ENCODE results near the gene PLPPR3.
"Not testable (repeated sequence)": the region's sequence is repeated elsewhere in the genome, so short reads cannot be mapped to it uniquely, and the experiment has no call there.

The PLPPR3 gene

DNA sequence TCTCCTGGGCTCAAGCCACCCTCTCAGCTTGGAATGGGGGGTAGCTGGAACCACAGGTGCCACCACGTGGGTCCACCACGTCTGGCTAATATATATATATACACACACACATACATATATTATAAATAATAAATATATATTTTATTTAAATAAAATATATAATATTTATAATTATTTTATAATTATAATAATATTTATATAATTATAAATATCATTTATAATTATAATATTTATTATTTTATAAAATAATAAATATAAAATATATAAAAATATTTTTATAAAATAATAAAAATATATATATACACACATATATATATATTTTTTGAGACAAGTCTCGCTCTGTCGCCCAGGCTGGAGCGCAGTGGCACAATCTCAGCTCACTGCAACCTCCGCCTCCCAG is 32.8 kb upstream of the PLPPR3 start:
- no peak for DNase-seq (ENCODE audit: low read depth in 2 of 2)

DNA sequence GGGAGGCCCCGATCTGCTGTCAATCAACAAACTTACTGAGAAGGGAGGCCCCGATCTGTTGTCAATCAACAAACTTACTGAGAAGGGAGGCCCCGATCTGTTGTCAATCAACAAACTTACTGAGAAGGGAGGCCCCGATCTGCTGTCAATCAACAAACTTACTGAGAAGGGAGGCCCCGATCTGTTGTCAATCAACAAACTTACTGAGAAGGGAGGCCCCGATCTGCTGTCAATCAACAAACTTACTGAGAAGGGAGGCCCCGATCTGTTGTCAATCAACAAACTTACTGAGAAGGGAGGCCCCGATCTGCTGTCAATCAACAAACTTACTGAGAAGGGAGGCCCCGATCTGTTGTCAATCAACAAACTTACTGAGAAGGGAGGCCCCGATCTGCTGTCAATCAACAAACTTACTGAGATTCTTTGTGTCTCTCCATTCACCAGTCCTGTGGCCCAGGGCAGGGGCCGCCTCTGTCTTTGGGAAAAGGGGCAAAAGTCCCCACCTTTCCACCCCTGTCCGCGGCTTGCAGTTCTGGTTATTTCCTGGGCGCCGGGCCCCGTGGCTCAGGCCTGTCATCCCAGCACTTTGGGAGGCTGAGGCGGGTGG is 32.0 kb upstream of the PLPPR3 start:
- DNase-seq (ENCODE audit: low read depth in 2 of 2): not testable (repeated sequence)

DNA sequence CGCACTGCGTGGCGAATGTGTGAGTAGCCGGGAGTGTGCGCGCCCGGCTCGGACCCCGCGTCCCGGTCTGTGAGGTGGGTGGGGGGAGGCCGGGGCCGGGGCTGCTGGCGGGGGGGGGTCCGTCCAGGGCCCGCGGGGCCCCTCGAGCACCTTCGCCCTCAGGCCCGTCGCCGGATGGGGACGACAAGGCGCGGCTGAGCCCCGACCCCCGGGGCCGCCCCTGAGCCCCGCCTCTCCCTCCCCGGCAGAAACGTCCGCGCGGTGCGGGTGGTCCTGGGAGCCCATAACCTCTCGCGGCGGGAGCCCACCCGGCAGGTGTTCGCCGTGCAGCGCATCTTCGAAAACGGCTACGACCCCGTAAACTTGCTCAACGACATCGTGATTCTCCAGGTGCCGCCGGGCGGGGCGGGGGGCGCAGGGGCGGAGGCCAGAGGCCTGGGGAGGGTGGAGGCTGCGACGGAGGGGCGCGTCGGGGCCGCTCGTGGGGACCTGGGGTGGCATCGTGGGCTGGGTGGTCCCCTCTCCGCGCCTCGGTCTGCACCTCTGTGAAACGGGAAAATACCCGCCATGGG is 31.3 kb upstream of the PLPPR3 start:
- DNase-seq (ENCODE audit: low read depth in 2 of 2): no peak

DNA sequence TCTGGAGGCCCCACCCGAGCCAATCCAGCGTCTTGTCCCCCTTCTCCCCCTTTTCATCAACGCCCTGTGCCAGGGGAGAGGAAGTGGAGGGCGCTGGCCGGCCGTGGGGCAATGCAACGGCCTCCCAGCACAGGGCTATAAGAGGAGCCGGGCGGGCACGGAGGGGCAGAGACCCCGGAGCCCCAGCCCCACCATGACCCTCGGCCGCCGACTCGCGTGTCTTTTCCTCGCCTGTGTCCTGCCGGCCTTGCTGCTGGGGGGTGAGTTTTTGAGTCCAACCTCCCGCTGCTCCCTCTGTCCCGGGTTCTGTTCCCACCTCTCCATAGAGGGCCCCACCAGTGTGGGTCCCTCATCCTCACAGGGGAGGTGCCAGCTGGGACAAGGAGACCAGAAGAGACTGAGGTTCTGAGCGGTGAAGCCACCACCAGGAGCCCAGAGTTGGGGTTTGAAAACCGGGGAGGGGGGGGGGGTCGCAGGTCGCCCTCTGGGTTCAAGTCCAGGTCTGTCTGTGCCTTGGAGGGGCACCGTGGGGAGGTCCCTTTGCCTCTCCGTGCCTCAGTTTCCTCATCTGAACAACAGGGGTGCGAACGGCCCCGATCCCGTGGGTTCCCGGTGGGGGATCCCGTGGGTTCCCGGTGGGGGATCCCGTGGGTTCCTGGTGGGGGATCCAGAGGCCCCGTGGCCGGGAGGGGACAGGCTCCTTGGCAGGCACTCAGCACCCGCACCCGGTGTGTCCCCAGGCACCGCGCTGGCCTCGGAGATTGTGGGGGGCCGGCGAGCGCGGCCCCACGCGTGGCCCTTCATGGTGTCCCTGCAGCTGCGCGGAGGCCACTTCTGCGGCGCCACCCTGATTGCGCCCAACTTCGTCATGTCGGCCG is 30.6 kb upstream of the PLPPR3 start, which contains the start of gene ELANE:
TSS of gene ELANE (plus strand) at position 168 of the 878 bp plus-strand sequence. CDS start at position 194, 26 bp downstream.
- no peak for DNase-seq (ENCODE audit: low read depth in 2 of 2)

DNA sequence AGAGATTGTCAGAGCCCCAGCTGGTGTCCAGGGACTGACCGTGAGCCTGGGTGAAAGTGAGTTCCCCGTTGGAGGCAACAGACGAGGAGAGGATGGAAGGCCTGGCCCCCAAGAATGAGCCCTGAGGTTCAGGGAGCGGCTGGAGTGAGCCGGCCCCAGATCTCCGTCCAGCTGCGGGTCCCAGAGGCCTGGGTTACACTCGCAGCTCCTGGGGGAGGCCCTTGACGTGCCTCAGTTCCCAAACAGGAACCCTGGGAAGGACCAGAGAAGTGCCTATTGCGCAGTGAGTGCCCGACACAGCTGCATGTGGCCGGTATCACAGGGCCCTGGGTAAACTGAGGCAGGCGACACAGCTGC is 29.2 kb upstream of the PLPPR3 start:
- no peak for DNase-seq (ENCODE audit: low read depth in 2 of 2)

DNA sequence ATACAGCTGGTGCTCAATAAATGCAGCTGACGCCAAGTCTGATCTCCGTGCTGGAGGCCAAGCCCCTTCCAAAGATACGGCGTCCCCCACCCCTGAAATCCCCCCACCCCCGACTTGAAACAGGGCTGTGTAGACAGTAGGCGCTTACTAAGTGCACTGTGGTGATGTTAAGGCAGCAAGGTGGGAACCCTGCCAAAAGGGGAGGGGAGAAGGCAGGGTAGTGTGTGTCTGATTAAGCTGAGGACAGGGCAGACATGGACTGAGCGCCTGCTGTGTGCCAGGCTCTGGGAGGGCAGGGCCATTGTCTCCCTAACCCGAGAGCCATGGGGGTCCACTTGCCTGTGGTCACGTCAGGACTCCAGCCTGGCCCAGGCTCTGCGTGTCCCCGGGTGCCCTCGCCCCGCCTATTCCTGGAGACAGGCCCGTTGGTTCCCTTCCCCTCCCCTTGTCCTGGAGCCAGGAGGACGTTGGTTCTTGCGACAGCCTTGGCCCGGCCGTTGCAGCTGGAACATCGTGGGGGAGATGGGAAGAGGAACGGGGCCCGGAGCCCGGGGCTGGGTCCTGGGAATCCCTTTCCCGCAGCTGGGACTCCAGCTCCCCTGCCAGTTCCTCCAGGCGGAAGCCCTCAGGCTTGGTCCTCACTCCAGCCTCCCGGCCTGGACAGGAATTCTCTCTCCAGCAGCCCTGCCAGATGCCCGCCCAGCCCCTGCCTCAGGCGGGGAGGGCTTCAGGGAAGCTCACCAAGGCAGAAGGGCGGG is 28.6 kb upstream of the PLPPR3 start:
- no peak for DNase-seq (ENCODE audit: low read depth in 2 of 2)

DNA sequence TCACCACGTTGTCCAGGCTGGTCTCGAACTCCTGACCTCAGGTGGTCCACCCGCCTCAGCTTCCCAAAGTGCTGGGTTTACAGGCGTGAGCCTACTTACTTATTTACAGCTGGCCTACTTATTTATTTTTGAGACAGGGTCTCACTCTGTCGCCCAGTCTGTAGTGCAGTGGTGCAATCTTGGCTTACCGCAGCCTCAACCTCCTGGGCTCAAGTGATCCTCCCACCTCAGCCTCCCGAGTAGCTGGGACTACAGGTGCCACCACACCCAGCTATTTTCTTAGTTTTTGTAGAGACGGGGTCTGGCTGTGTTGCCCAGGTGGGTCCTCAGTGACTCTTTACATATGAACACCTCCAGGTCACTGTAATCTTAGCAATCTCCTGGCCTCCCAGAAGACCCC is 27.4 kb upstream of the PLPPR3 start:
- DNase-seq (ENCODE audit: low read depth in 2 of 2): not testable (repeated sequence)

DNA sequence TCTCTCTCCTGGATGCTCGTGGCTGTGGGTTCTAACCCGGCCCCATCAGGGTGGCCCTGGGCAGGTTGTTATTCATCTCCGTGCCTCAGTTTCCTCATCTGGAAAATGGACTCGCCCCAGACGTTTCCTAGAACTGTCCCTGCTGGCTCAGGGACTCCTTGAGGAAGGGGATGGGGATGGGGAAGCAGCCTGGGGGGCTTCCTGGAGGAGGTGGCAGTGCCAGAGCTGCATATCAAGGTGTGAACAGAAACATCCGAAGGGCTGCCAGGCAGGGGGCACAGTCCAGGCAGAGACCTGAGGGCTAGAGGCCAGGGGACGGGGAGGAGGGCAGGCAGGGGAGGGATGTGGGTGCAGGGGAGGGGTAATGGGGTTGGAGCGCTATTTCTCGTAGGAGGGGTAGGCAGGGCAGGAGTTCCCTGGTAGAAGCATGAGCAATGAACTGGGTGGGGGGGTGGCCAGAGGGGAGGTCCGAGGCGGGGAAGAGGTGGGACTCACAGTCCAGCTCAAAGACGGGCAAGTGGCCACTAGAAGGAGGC is 26.7 kb upstream of the PLPPR3 start:
- no peak for DNase-seq (ENCODE audit: low read depth in 2 of 2)

DNA sequence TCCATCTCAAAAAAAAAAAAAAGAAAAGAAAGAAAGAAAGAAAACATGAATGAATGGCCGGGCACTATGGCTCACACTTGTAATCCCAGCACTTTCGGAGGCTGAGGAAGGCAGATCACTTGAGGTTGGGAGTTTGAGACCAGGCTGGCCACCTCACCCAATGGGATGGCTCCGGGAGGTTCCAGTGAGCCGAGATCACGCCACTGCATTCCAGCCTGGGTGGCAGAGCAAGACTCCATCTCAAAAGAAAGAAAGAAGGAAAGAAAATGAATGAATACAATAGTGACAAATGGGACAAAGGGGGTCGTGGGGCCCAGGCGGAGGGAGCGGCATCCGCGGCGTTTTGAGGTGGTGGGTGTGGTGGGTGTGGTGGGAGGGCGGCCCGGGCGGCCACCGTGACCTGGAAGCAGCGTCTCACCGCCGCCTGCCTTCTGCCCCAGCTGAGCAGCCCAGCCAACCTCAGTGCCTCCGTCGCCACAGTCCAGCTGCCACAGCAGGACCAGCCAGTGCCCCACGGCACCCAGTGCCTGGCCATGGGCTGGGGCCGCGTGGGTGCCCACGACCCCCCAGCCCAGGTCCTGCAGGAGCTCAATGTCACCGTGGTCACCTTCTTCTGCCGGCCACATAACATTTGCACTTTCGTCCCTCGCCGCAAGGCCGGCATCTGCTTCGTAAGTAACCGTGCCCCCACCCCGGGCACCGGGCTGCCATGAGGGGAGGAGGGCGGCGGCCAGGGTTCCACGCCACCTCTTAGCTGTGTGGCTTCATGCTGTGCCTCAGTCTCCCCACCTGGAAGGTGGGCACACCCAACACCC is 24.2 kb upstream of the PLPPR3 start:
- DNase-seq (ENCODE audit: low read depth in 2 of 2): no peak

DNA sequence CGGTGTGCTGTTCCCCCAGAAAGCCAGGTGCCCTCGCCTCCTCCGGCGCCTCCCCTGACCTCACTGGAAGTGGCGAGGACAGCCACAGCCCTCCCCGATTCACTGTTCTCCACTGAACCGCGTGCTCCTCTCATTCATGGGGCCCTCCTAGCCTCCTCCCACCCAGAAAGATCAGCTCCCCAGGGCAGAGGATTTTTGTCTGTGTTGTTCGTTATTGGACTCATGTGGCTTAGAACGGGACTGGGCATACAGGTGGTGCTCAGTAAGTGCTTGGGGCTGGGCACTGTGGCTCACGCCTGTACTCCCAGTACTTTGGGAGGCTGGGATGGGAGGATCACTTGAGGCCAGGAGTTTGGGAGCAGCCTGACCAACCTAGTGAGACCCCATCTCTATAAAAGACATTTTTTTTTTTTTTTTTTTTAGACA is 22.8 kb upstream of the PLPPR3 start:
- DNase-seq (ENCODE audit: low read depth in 2 of 2): no peak

DNA sequence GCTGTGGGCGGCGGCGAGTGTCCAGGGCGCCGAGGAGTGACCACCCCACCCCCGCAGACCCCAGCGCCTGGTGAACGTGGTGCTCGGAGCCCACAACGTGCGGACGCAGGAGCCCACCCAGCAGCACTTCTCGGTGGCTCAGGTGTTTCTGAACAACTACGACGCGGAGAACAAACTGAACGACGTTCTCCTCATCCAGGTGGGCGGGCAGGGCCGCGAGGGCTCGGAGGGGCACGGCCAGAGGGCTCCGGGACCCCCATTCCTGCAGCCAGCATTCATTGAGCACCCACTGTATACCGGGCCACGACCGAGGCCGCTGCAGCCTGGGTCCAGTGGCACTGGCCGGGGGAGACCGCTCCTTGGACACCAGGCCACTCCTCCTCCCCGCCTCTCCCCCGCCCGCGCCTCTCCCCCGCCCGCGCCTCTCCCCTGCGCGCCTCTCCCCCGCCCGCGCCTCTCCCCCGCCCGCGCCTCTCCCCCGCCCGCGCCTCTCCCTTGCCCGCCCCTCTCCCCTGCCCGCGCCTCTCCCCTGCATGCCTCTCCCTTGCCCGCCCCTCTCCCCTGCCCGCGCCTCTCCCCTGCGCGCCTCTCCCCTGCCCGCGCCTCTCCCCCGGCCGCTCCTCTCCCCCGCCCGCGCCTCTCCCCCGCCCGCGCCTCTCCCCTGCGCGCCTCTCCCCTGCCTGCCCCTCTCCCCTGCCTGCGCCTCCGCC is 22.2 kb upstream of the PLPPR3 start:
- no peak for DNase-seq (ENCODE audit: low read depth in 2 of 2)

DNA sequence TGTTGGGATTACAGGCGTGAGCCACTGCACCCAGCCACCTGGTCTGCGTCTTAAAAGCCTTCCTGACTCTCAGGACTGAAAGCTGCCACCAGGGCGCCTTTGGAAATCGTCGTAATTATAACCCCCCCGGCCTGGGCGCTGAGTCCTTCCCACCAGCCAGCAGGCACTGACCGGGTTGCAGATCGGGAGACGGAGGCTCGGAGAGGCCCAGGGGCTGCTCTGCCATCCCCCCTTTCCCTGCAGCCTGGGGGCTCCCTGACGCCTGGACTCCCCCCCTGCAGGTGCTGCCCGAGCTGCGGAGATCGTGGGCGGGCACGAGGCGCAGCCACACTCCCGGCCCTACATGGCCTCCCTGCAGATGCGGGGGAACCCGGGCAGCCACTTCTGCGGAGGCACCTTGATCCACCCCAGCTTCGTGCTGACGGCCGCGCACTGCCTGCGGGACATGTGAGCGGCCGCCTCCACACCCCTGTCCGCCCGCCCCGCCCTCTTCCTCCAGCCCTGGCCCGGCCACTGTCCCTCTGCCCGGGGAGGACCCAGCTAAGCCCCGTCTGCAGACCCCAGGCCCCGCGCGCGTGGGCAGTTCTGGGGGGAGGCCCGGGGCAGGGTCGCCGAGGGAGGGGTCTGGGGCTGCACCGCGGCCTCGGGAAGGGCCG is 21.6 kb upstream of the PLPPR3 start:
- DNase-seq (ENCODE audit: low read depth in 2 of 2): no peak

DNA sequence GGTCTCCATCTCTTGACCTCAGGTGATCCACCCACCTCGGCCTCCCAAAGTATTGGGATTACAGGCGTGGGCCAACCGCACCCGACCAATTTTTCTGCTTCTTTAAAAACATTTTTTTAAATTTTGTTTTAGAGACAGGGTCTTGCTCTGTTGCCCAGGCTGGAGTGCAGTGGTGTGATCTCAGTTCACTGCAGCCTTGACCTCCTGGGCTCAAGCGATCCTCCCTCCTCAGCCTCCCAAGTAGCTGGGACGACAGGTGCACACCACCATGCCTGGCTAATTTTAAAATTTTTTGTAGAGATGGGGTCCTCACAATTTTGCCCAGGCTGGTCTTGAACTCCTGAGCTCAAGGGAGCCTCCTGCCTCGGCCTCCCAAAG is 21.0 kb upstream of the PLPPR3 start:
- not testable (repeated sequence) for DNase-seq (ENCODE audit: low read depth in 2 of 2)

DNA sequence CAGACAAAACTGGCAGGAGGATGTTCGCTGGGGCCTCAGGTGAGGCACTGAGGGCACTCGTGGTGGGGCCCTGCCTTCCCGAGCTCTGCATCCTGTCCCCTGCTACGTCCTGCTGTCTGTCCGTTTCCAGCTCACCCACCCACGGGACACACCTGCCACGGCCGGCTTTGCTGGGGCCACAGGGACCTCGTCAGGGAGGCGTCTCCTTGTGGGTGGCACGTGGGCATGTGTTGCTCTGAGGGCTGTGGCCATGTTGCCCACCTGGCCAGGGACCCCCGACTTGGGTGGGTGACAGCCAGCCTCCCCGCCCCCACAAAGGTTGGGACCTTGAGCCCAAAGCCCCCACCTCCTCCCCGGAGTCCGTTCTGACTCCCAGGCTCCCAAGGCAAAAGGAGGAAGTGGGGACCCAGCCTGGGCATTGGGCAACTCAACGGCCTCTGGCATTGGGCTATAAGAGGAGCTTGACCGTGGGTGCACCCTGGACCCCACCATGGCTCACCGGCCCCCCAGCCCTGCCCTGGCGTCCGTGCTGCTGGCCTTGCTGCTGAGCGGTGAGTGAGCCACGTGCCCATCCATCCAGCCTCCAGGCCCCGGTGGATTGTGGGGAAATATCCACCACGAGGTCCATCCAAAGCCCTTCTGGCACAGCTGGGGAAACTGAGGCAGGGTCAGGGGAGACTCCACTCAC is 18.9 kb upstream of the PLPPR3 start, which contains the start of gene PRTN3:
TSS of gene PRTN3 (plus strand) at position 481 of the 688 bp plus-strand sequence. CDS start at position 491, 10 bp downstream.
- no peak for DNase-seq (ENCODE audit: low read depth in 2 of 2)

DNA sequence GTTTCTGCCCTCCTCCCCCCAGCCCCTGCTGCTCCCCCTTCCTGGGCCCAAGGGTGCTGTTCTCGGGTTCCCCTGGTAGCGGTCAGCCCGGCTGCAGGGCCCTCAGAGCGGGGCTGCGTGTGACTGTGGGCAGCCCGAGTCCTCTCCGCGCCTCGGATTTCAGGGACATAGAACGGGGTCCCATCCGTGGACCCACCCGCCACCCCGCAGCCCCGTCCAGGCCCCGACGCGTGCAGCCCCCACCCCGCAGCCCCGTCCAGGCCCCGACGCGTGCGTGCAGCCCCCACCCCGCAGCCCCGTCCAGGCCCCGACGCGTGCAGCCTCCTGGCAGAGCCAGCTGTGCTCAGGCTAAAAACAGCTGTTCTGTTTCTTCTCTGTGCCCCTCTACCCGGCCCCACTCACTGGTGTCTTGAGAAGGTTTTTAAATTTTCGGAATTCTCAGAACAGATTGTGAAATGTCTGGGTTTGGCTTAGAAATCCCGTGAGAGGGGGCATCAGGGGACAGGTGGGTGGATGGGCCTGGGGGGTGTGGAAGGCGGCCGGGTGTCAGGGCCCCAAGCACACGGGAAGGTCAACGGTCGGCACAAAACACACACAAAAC is 13.6 kb upstream of the PLPPR3 start:
- DNase-seq (ENCODE audit: low read depth in 2 of 2): no peak

DNA sequence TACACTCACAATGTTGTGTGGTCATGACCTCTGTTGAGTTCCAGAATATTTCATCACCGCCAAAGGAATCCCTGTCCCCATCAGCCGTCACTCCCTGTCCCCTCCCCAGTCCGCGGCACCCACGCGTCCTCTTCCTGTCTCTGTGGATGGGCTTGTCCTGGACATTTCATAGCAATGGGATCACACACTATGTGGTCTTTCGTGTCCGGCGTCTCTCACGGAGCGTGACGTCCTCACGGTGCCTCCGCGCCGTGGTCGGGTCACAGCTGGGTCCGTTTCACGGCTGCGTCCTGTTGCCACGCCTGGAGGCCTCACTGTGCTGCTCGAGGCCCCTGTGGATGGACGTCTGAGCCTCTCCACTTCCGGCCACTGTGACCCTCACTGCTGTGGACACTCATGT is 12.5 kb upstream of the PLPPR3 start:
- DNase-seq (ENCODE audit: low read depth in 2 of 2): no peak

DNA sequence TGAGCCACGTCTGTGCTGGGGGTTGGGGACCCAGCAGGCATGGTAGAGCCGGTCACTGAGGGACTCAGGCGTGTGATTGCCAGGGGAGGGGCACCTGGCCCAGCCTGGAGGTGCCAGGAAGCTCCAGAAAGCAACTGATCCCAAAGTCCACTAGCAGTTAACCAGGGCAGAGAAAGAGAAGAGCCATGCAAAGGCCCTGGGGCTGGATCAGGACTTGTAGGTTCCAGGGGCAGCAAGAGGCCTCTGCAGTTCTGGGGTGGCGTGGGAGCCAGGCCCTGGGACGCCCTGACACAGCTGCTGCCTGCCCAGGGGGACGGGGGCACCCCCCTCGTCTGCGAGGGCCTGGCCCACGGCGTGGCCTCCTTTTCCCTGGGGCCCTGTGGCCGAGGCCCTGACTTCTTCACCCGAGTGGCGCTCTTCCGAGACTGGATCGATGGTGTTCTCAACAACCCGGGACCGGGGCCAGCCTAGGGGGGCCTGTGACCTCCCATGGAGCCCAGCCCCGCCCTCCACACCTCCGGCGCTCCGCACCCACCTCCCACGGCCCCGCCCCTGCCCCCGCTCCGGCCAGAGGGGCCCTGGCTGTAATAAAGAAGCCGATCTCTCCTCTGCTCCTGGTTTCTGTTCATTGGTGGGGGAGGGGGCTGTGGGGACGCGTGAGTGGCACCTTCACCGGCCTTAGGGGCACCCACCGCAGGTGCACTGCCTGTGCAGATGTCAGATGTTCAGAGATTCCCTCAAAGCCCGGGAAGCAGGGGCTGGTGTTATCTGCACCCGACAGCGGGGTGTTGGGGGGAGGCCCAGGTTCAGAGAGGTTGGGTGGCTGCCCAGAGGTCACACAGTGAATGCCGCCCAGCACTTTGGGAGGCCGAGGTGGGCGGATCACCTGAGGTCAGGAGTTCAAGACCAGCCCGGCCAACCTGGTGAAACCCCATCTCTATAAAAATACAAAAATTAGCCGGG is 9.9 kb upstream of the PLPPR3 start:
- DNase-seq (ENCODE audit: low read depth in 2 of 2): no peak

Data from stimulated activated CD8-positive, alpha-beta memory T cell treated with anti-CD3 and anti-CD28 coated beads, Interleukin-2, amount 100 ng/mL, for 48 hours (primary cell).